Measurements from ENCODE around the gene SCIN. TPM values are rescaled to one million over a fixed set of nuclear protein-coding genes. Genes with fewer than 3 reads are reported as not detected.
A peak's percentile ranks its signal among the peaks of the same experiment; 100 is the strongest.

The SCIN gene
- total RNA-seq, 1 donor = 4.7 TPM

- no peak overlapping the region for H2AFZ ChIP-seq (ENCODE audit: low read length)
- no peaks in the 10 kb centered on the region for H3K79me2 ChIP-seq (ENCODE audit: insufficient read depth, low read length)
- TF ChIP-seq, protein P1, sequence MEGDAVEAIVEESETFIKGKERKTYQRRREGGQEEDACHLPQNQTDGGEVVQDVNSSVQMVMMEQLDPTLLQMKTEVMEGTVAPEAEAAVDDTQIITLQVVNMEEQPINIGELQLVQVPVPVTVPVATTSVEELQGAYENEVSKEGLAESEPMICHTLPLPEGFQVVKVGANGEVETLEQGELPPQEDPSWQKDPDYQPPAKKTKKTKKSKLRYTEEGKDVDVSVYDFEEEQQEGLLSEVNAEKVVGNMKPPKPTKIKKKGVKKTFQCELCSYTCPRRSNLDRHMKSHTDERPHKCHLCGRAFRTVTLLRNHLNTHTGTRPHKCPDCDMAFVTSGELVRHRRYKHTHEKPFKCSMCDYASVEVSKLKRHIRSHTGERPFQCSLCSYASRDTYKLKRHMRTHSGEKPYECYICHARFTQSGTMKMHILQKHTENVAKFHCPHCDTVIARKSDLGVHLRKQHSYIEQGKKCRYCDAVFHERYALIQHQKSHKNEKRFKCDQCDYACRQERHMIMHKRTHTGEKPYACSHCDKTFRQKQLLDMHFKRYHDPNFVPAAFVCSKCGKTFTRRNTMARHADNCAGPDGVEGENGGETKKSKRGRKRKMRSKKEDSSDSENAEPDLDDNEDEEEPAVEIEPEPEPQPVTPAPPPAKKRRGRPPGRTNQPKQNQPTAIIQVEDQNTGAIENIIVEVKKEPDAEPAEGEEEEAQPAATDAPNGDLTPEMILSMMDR (IDR thresholded peaks at IDR 0.05; ENCODE audit: extremely low read depth, low read depth, low read length) = no peak
- H3K36me3 ChIP-seq (ENCODE audit: insufficient read depth, low read length) = no peaks in the 10 kb centered on the region
- DNase-seq (ENCODE audit: insufficient read length, low spot score, missing footprints) = no peak
- H3K9me3 ChIP-seq (ENCODE audit: low read depth, low read length) = no peaks in the 10 kb centered on the region
- no peaks in the 10 kb centered on the region for H3K27me3 ChIP-seq (ENCODE audit: insufficient read depth, low read length)
- H4K20me1 ChIP-seq (ENCODE audit: insufficient read depth, low read length) = no peaks in the 10 kb centered on the region
- H3K4me2 ChIP-seq (ENCODE audit: insufficient read depth, low read length) = no peak overlapping the region
- H3K4me1 ChIP-seq (ENCODE audit: insufficient read depth, low read length) = no peaks in the 10 kb centered on the region
- no peak overlapping the region for H3K27ac ChIP-seq (ENCODE audit: low read depth, low read length)
- no peak overlapping the region for H3K4me3 ChIP-seq (ENCODE audit: insufficient read depth, low read length)
Measured at GRCh38 chr7:12596225-12596790, 25.8 kb downstream of the SCIN start.

DNA sequence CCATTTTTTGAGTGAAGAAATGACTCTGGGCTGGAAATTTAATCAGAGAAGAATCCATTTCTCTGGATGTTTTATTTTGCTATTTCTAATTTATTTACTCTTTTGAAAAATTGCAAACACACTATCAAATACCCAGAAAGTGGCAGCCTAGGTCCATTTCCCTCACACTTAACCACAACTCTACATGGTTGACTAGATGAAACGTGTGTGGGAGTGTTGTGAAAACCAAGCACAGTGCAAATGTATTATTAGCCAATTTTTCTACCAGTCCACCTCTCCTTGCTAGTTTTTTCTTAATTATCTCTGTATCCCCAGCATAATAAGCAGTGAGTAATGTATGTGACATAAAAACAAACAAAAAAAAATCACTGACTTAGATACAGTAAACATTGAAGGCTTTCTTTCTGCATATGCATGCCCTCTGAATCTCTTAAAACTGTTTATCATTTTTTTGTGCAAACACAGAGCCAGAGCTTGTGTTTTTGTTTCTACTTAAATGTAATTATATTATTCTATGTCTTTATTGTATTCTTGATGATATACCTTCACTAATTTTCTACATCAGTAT, 30.9 kb downstream of the SCIN start:
- Histone ChIP-seq H3K36me3 (ENCODE audit: insufficient read depth, low read length) (no peaks in the 10 kb centered on the region), H3K4me1 (ENCODE audit: insufficient read depth, low read length) (no peaks in the 10 kb centered on the region), H3K9me3 (ENCODE audit: low read depth, low read length) (no peaks in the 10 kb centered on the region), H3K27me3 (ENCODE audit: insufficient read depth, low read length) (no peaks in the 10 kb centered on the region), H3K79me2 (ENCODE audit: insufficient read depth, low read length) (no peaks in the 10 kb centered on the region), H3K4me2 (ENCODE audit: insufficient read depth, low read length) (no peak overlapping the region), H2AFZ (ENCODE audit: low read length) (no peak overlapping the region), H3K27ac (ENCODE audit: low read depth, low read length) (no peak overlapping the region), H4K20me1 (ENCODE audit: insufficient read depth, low read length) (no peaks in the 10 kb centered on the region), H3K4me3 (ENCODE audit: insufficient read depth, low read length) (no peak overlapping the region)
- TF ChIP-seq, protein P1 (IDR thresholded peaks at IDR 0.05; ENCODE audit: extremely low read depth, low read depth, low read length) = no peak
- no peak for DNase-seq (ENCODE audit: insufficient read length, low spot score, missing footprints)

DNA sequence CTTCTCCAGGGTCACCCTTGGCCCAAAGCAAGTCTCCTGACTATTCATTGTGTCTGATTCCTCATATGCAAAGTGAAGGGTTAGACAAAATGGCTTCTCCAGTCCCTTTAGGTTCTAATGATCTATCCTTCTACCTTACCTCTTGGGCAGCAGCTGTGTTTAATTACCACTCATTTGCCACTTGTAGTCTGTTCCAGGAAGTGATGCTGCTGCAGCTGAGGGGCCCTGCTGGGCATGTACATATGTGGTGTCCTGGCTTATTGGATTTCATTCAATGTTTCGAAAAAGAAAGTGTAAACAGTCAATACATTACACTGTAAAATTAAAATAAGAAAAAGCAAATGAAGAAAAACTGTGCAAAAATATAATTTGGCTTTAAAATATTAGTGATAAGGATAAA, 36.6 kb downstream of the SCIN start:
- Histone ChIP-seq H3K4me2 (ENCODE audit: insufficient read depth, low read length) (no peak overlapping the region), H3K4me1 (ENCODE audit: insufficient read depth, low read length) (no peaks in the 10 kb centered on the region), H2AFZ (ENCODE audit: low read length) (peak overlapping the region; percentile 60), H3K9me3 (ENCODE audit: low read depth, low read length) (no peaks in the 10 kb centered on the region), H3K79me2 (ENCODE audit: insufficient read depth, low read length) (no peaks in the 10 kb centered on the region), H3K4me3 (ENCODE audit: insufficient read depth, low read length) (no peak overlapping the region), H3K27me3 (ENCODE audit: insufficient read depth, low read length) (no peaks in the 10 kb centered on the region), H3K27ac (ENCODE audit: low read depth, low read length) (no peak overlapping the region), H3K36me3 (ENCODE audit: insufficient read depth, low read length) (no peaks in the 10 kb centered on the region), H4K20me1 (ENCODE audit: insufficient read depth, low read length) (no peaks in the 10 kb centered on the region)
- no peak for DNase-seq (ENCODE audit: insufficient read length, low spot score, missing footprints)
- TF ChIP-seq, protein P1 (IDR thresholded peaks at IDR 0.05; ENCODE audit: extremely low read depth, low read depth, low read length) = no peak

GRCh38 chr7:12609561-12609960, 39.0 kb downstream of the SCIN start:
- no peak overlapping the region for H3K4me2 ChIP-seq (ENCODE audit: insufficient read depth, low read length)

More at GRCh38 chr7:12609561-12609960, 39.0 kb downstream of the SCIN start:
- Histone ChIP-seq H3K27me3 (ENCODE audit: insufficient read depth, low read length) (no peaks in the 10 kb centered on the region), H2AFZ (ENCODE audit: low read length) (no peak overlapping the region), H3K4me1 (ENCODE audit: insufficient read depth, low read length) (no peaks in the 10 kb centered on the region), H3K27ac (ENCODE audit: low read depth, low read length) (no peak overlapping the region), H3K9me3 (ENCODE audit: low read depth, low read length) (no peaks in the 10 kb centered on the region), H3K36me3 (ENCODE audit: insufficient read depth, low read length) (no peaks in the 10 kb centered on the region), H3K79me2 (ENCODE audit: insufficient read depth, low read length) (no peaks in the 10 kb centered on the region), H4K20me1 (ENCODE audit: insufficient read depth, low read length) (no peaks in the 10 kb centered on the region), H3K4me3 (ENCODE audit: insufficient read depth, low read length) (no peak overlapping the region)
- TF ChIP-seq, protein P1 (IDR thresholded peaks at IDR 0.05; ENCODE audit: extremely low read depth, low read depth, low read length) = no peak
- no peak for DNase-seq (ENCODE audit: insufficient read length, low spot score, missing footprints)
